Activated naive CD4-positive, alpha-beta T cell treated with anti-CD3 and anti-CD28 coated beads for 36 hours (primary cell): ENCODE measurements around the gene ADM. TPM values are rescaled to one million over a fixed set of nuclear protein-coding genes. Genes with fewer than 3 reads are reported as not detected.

Experiments used
- CTCF ChIA-PET: fragments of 350-600 bp; sonication (Branson Sonifier 250); formaldehyde crosslinking; loops from one replicate; lab custom pipeline; 2021; ENCODE audit warnings: antibody characterized with exemption; lab: Charles Lee
- DNase-seq: peaks from one replicate; pipeline ENCODE4 v3.0.0-alpha.2; 2020
- H3K27ac Mint-ChIP-seq: one replicate; pipeline ENCODE4 v1.8.0; 2021; ENCODE audit warnings: mild to moderate bottlenecking, mixed read lengths
- H3K27me3 Mint-ChIP-seq: one replicate; pipeline ENCODE4 v1.8.0; 2021; ENCODE audit warnings: low read depth, mixed read lengths
- H3K36me3 Mint-ChIP-seq: one replicate; pipeline ENCODE4 v1.8.0; 2021; ENCODE audit warnings: low read depth, mixed read lengths
- H3K4me1 Mint-ChIP-seq: one replicate; pipeline ENCODE4 v1.8.0; 2021; ENCODE audit warnings: low read depth, mixed read lengths
- H3K4me3 Mint-ChIP-seq: one replicate; pipeline ENCODE4 v1.8.0; 2021; ENCODE audit warnings: mild to moderate bottlenecking, moderate library complexity, mixed read lengths
- H3K9me3 Mint-ChIP-seq: one replicate; pipeline ENCODE4 v1.8.0; 2021; ENCODE audit warnings: mixed read lengths
- intact Hi-C: fragments of 100-400 bp; cut with micrococcal nuclease; formaldehyde crosslinking; loops from one replicate; pipeline ENCODE4 v1.15.1; 2023
- total RNA-seq, 2 experiments: library from RNA; stranded (reverse); gene quantifications; one replicate each; pipeline ENCODE4 v1.2.3, GENCODE V29; 2021

The ADM gene
- total RNA-seq, 2 experiments from 2014 or later, result 0.31 to 0.40 TPM

DNA sequence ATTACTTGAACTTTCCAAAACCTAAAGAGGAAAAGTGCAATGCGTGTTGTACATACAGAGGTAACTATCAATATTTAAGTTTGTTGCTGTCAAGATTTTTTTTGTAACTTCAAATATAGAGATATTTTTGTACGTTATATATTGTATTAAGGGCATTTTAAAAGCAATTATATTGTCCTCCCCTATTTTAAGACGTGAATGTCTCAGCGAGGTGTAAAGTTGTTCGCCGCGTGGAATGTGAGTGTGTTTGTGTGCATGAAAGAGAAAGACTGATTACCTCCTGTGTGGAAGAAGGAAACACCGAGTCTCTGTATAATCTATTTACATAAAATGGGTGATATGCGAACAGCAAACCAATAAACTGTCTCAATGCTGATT, 2.1 kb downstream of the ADM start:
- Mint-ChIP-seq H3K27me3 (peaks cover 42% of the 10 kb centered on the region), H3K36me3 (no peaks in the 10 kb centered on the region), H3K9me3 (no peaks in the 10 kb centered on the region), H3K4me1 (peaks cover 33% of the 10 kb centered on the region), H3K27ac (no peak overlapping the region), H3K4me3 (peak overlapping the region; percentile 81)
- CTCF ChIA-PET, result interaction anchor here (0.7 to 8.2 kb wide), 13 partner anchors 9 to 550 kb away, joined by 3 to 102 read pairs (median 5); no protein-coding TSS in a partner anchor
- intact Hi-C loops, result loop anchor here (1.0 to 10.0 kb wide), 14 partner anchors 16 to 942 kb away; partner anchors contain the start of genes AMPD3, SWAP70, WEE1 and ZNF143
- no peak for DNase-seq

- intact Hi-C loops, result loop anchor here (1.0 to 10.0 kb wide), 15 partner anchors 16 to 943 kb away; partner anchors contain the start of genes AMPD3, SWAP70, WEE1 and ZNF143
Measured at GRCh38 chr11:10307400-10308200, 2.7 kb downstream of the ADM start.

GRCh38 chr11:10308201-10308954, 3.5 kb downstream of the ADM start:
- intact Hi-C loops, result loop anchor here (1.0 to 10.0 kb wide), 7 partner anchors 58 to 944 kb away; partner anchors contain the start of genes AMPD3, SWAP70 and ZNF143
- H3K36me3 Mint-ChIP-seq, result no peaks in the 10 kb centered on the region
- CTCF ChIA-PET, result interaction anchor here (0.6 to 8.2 kb wide), 18 partner anchors 8 to 710 kb away, joined by 3 to 102 read pairs (median 4); no protein-coding TSS in a partner anchor
- H3K4me3 Mint-ChIP-seq, result peak overlapping the region; percentile 81
- no peaks in the 10 kb centered on the region for H3K9me3 Mint-ChIP-seq
- DNase-seq, result no peak
- H3K4me1 Mint-ChIP-seq, result peaks cover 32% of the 10 kb centered on the region
- H3K27ac Mint-ChIP-seq, result peak overlapping the region; percentile 59
- peaks cover 38% of the 10 kb centered on the region for H3K27me3 Mint-ChIP-seq

More at GRCh38 chr11:10307400-10308200, 2.7 kb downstream of the ADM start:
- DNase-seq, result peak; percentile 87
- Mint-ChIP-seq H3K4me1 (peaks cover 33% of the 10 kb centered on the region), H3K9me3 (no peaks in the 10 kb centered on the region), H3K36me3 (no peaks in the 10 kb centered on the region), H3K4me3 (peak overlapping the region; percentile 81), H3K27me3 (peaks cover 41% of the 10 kb centered on the region), H3K27ac (peak overlapping the region; percentile 59)
- CTCF ChIA-PET, result interaction anchor here (0.6 to 8.2 kb wide), 21 partner anchors 8 to 709 kb away, joined by 3 to 102 read pairs (median 4); no protein-coding TSS in a partner anchor

DNA sequence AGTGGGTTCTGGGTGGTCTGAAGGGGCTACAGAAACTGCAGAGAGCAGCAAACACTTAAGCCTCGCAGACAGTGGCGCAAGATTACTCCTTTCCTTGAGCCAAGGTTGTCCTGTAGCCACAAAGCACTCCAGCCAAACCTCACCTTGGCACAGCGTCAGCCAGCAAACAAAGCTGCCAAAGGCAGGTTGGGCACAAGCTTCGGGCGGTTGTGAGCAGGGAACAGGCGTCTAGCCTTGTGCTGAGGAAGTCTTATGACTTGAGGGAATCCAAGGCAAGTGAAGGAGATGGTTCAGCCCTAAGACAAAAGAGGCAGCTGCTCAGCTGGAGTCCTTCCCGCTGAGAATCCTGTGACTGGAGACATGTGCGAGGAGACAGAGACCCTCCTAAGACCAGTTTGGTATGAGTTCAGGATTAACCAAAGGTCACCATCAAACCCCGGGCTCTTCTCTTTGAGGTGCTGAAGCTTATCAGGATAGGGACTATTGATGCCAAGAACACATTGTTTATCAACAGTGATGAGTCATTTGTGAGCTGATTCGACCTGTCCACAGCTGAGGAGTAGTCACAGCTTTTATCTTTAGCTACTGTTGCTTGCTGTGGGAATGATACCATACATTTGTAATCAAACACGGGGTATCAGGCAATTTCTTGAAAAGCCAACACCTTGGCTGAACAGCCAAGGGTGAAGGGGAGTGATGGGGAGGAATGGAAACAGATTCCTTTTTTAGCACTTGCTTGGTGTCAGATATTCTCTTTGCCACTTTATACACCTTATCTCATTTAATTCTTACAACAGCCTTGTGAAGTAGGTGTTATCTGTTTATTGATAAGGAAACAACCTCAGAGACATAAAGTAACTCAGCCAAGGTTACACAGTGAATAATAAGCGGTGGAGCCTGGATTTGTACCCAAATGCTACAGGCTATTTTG, 4.6 kb downstream of the ADM start:
- peaks cover 22% of the 10 kb centered on the region for H3K4me1 Mint-ChIP-seq
- H3K36me3 Mint-ChIP-seq, result no peaks in the 10 kb centered on the region
- CTCF ChIA-PET, result interaction anchor here (0.7 to 8.2 kb wide), 13 partner anchors 9 to 718 kb away, joined by 3 to 102 read pairs (median 4); no protein-coding TSS in a partner anchor
- no peaks in the 10 kb centered on the region for H3K9me3 Mint-ChIP-seq
- no peak overlapping the region for H3K4me3 Mint-ChIP-seq
- H3K27ac Mint-ChIP-seq, result no peak overlapping the region
- peaks cover 32% of the 10 kb centered on the region for H3K27me3 Mint-ChIP-seq
- no peak for DNase-seq
- intact Hi-C loops, result loop anchor here (5.0 to 10.0 kb wide), 6 partner anchors 148 to 945 kb away; partner anchors contain the start of genes AMPD3, SWAP70 and ZNF143

DNA sequence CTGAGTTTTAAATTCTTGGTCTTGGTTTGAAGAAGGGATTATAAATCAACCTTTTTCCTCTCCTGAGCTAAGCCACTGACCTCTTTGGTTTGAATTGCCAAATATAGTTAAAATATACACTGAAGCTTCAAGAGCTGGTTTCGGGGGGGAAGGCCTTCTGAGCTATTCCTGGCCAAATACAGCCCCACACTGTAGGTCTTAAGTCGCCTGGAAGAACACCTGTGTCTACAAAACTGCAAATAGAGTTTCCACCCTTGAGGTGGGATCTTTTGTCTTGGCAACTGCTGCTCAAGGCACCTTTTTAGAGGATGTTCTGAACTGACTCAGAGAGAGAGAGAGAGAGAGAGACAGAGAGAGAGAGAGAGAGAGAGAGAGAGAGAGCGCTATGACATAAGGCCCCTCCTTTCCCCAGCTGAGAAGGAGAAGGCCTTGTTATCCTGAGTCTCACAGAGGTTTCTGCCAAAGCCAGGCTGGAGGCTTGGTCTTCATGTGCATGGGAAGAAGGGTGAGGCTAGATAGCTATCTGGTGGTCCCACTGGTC, 5.5 kb downstream of the ADM start:
- Mint-ChIP-seq H3K36me3 (no peaks in the 10 kb centered on the region), H3K9me3 (no peaks in the 10 kb centered on the region), H3K4me1 (peaks cover 20% of the 10 kb centered on the region), H3K27me3 (peaks cover 30% of the 10 kb centered on the region), H3K27ac (no peak overlapping the region), H3K4me3 (no peak overlapping the region)
- DNase-seq, result no peak
- intact Hi-C loops, result no loop called here
- CTCF ChIA-PET, result interaction anchor here (0.8 to 8.2 kb wide), 11 partner anchors 8 to 719 kb away, joined by 3 to 102 read pairs (median 4); no protein-coding TSS in a partner anchor

- CTCF ChIA-PET, result interaction anchor here (0.8 kb wide), 1 partner anchor 42 kb away, joined by 3 read pairs; no protein-coding TSS in a partner anchor
- H3K9me3 Mint-ChIP-seq, result no peaks in the 10 kb centered on the region
- H3K27me3 Mint-ChIP-seq, result peaks cover 17% of the 10 kb centered on the region
- no peak overlapping the region for H3K27ac Mint-ChIP-seq
- DNase-seq, result no peak
- no peak overlapping the region for H3K4me3 Mint-ChIP-seq
- intact Hi-C loops, result no loop called here
- peaks cover 8% of the 10 kb centered on the region for H3K4me1 Mint-ChIP-seq
- no peaks in the 10 kb centered on the region for H3K36me3 Mint-ChIP-seq
Measured at GRCh38 chr11:10311802-10312201, 6.9 kb downstream of the ADM start.

- DNase-seq, result peak; percentile 19
- Mint-ChIP-seq H3K9me3 (no peaks in the 10 kb centered on the region), H3K27me3 (peaks cover 4% of the 10 kb centered on the region), H3K36me3 (no peaks in the 10 kb centered on the region), H3K27ac (no peak overlapping the region), H3K4me1 (no peaks in the 10 kb centered on the region), H3K4me3 (no peak overlapping the region)
- CTCF ChIA-PET, result interaction anchor here (1.1 kb wide), 1 partner anchor 9 kb away, joined by 3 read pairs; no protein-coding TSS in a partner anchor
- intact Hi-C loops, result no loop called here
Measured at GRCh38 chr11:10314199-10315072, 9.6 kb downstream of the ADM start.

- Mint-ChIP-seq H3K27me3 (peaks cover 2% of the 10 kb centered on the region), H3K4me1 (no peaks in the 10 kb centered on the region), H3K36me3 (no peaks in the 10 kb centered on the region), H3K27ac (no peak overlapping the region), H3K9me3 (no peaks in the 10 kb centered on the region), H3K4me3 (no peak overlapping the region)
- CTCF ChIA-PET, result interaction anchor here (0.8 to 1.1 kb wide), 2 partner anchors 8 to 10 kb away, joined by 3 read pairs; no protein-coding TSS in a partner anchor
- DNase-seq, result no peak
- intact Hi-C loops, result no loop called here
Measured at GRCh38 chr11:10315083-10315482, 10.2 kb downstream of the ADM start.

DNA sequence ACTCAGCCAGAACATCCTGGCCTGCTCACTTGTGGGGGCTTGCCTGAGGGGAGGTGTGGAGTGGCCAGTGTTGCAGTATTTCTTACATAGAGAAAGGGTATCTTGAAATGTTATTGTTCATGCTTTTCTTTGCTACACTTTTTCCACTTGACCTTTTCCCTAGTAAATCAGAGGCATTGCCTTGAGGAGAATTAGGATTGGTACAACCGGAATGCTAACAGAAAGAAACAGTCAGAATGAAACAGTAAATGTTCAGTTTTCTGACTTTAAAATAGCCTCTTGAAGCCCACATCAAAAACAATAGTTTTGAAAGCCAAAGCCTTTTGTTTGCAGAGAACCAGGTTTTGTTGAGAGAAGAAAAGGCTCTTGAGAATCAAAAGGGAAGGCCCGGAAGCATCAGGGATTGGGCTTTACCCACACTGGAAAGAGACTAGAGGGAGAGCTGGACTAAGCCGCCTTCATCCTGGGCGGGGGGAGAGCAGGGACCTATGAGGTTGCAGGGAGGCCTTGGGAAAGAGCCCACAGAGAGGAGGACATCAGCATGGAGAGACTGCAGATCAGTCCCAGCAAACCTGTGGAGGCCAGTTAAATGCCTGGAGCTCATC, 12.4 kb downstream of the ADM start:
- Mint-ChIP-seq H3K4me1 (peaks cover under 1% of the 10 kb centered on the region), H3K9me3 (no peaks in the 10 kb centered on the region), H3K36me3 (no peaks in the 10 kb centered on the region), H3K27ac (no peak overlapping the region), H3K4me3 (no peak overlapping the region), H3K27me3 (no peaks in the 10 kb centered on the region)
- no peak for DNase-seq
- intact Hi-C loops, result no loop called here
- CTCF ChIA-PET, result interaction anchor here (0.7 to 1.7 kb wide), 4 partner anchors 9 to 558 kb away, joined by 3 to 6 read pairs (median 4); no protein-coding TSS in a partner anchor
